ENCODE measurements around the gene SPRED3. TPM values are rescaled to one million over a fixed set of nuclear protein-coding genes. Genes with fewer than 3 reads are reported as not detected.

SPRED3 gene
- total RNA-seq, 1 donor, result 3.9 TPM

- no peak overlapping the region for H3K4me3 ChIP-seq (ENCODE audit: low read depth, low read length)
- TF ChIP-seq CTCF (IDR thresholded peaks at IDR 0.05; ENCODE audit: insufficient read depth, low read depth, low read length), result no peak
- no peak for DNase-seq (ENCODE audit: low read depth)
Observed at GRCh38 chr19:38381138-38381537, 7.4 kb upstream of the SPRED3 start.

GRCh38 chr19:38383184-38383583 is 5.3 kb upstream of the SPRED3 start:
- no peak overlapping the region for H3K4me3 ChIP-seq (ENCODE audit: low read depth, low read length)
- no peak for TF ChIP-seq CTCF (IDR thresholded peaks at IDR 0.05; ENCODE audit: insufficient read depth, low read depth, low read length)
- no peak for DNase-seq (ENCODE audit: low read depth)

GRCh38 chr19:38383743-38384142 is 4.8 kb upstream of the SPRED3 start:
- TF ChIP-seq CTCF (IDR thresholded peaks at IDR 0.05; ENCODE audit: insufficient read depth, low read depth, low read length), result no peak
- H3K4me3 ChIP-seq (ENCODE audit: low read depth, low read length), result no peak overlapping the region
- no peak for DNase-seq (ENCODE audit: low read depth)

- peak; percentile 39 for TF ChIP-seq CTCF (IDR thresholded peaks at IDR 0.05; ENCODE audit: insufficient read depth, low read depth, low read length)
- DNase-seq (ENCODE audit: low read depth), result no peak
Observed at GRCh38 chr19:38384209-38385027, 4.1 kb upstream of the SPRED3 start.

GRCh38 chr19:38385057-38385803 is 3.3 kb upstream of the SPRED3 start:
- no peak for TF ChIP-seq CTCF (IDR thresholded peaks at IDR 0.05; ENCODE audit: insufficient read depth, low read depth, low read length)
- H3K4me3 ChIP-seq (ENCODE audit: low read depth, low read length), result no peak overlapping the region
- DNase-seq (ENCODE audit: low read depth), result no peak

More at GRCh38 chr19:38384209-38385027, 4.1 kb upstream of the SPRED3 start:
- no peak overlapping the region for H3K4me3 ChIP-seq (ENCODE audit: low read depth, low read length)

- no peak overlapping the region for H3K4me3 ChIP-seq (ENCODE audit: low read depth, low read length)
- no peak for TF ChIP-seq CTCF (IDR thresholded peaks at IDR 0.05; ENCODE audit: insufficient read depth, low read depth, low read length)
- DNase-seq (ENCODE audit: low read depth), result no peak
Observed at GRCh38 chr19:38385804-38386257, 2.7 kb upstream of the SPRED3 start.
